ACHN (cell line): ENCODE measurements around the gene NCKAP5.
A peak's percentile ranks its signal among the peaks of the same experiment; 100 is the strongest.
"Not testable (repeated sequence)": the region's sequence is repeated elsewhere in the genome, so short reads cannot be mapped to it uniquely, and the experiment has no call there.

Experiments
- DNase-seq: peaks from one replicate; pipeline ENCODE4 v3.0.0-alpha.2; 2015
- in situ Hi-C: cut with HindIII; loops from 2 replicates; pipeline ENCODE4 v1.10.0; 2017; ENCODE audit warnings: low sequenced_read_pairs, low pct_ligation_motif_present, low pct_unique_long_range_greater_than_20kb

NCKAP5 gene

GRCh38 chr2:133232556-133232955, 335.7 kb downstream of the NCKAP5 start:
- in situ Hi-C loops: no loop called here

GRCh38 chr2:133231264-133231663, 337.0 kb downstream of the NCKAP5 start:
- DNase-seq: no peak
- in situ Hi-C loops: no loop called here

More at GRCh38 chr2:133232556-133232955, 335.7 kb downstream of the NCKAP5 start:
- no peak for DNase-seq

- no peak for DNase-seq
- in situ Hi-C loops: no loop called here
Measured at GRCh38 chr2:133229974-133230373, 338.3 kb downstream of the NCKAP5 start.

GRCh38 chr2:133223226-133223625, 345.0 kb downstream of the NCKAP5 start:
- DNase-seq: no peak
- in situ Hi-C loops: no loop called here

GRCh38 chr2:133221398-133221797, 346.9 kb downstream of the NCKAP5 start:
- in situ Hi-C loops: no loop called here
- DNase-seq: no peak

- DNase-seq: no peak
- in situ Hi-C loops: no loop called here
Measured at GRCh38 chr2:133218204-133218603, 350.1 kb downstream of the NCKAP5 start.

- in situ Hi-C loops: no loop called here
Measured at GRCh38 chr2:133215477-133215876, 352.8 kb downstream of the NCKAP5 start.

GRCh38 chr2:133213651-133214050, 354.6 kb downstream of the NCKAP5 start:
- in situ Hi-C loops: no loop called here
- no peak for DNase-seq

More at GRCh38 chr2:133215477-133215876, 352.8 kb downstream of the NCKAP5 start:
- DNase-seq: no peak

GRCh38 chr2:133209325-133209724, 358.9 kb downstream of the NCKAP5 start:
- DNase-seq: no peak
- in situ Hi-C loops: no loop called here

GRCh38 chr2:133206666-133207065, 361.6 kb downstream of the NCKAP5 start:
- in situ Hi-C loops, DNase-seq: not testable (repeated sequence)

- in situ Hi-C loops: no loop called here
- DNase-seq: no peak
Measured at GRCh38 chr2:133204421-133204820, 363.8 kb downstream of the NCKAP5 start.

GRCh38 chr2:133200684-133201421, 367.4 kb downstream of the NCKAP5 start:
- peak; percentile 95 for DNase-seq
- in situ Hi-C loops: no loop called here

- in situ Hi-C loops: no loop called here
- no peak for DNase-seq
Measured at GRCh38 chr2:133198678-133199077, 369.6 kb downstream of the NCKAP5 start.

- in situ Hi-C loops: no loop called here
- DNase-seq: no peak
Measured at GRCh38 chr2:133197156-133197555, 371.1 kb downstream of the NCKAP5 start.

GRCh38 chr2:133194777-133195335, 373.4 kb downstream of the NCKAP5 start:
- DNase-seq: peak; percentile 35
- in situ Hi-C loops: no loop called here

- in situ Hi-C loops: no loop called here
- DNase-seq: no peak
Measured at GRCh38 chr2:133194362-133194655, 374.0 kb downstream of the NCKAP5 start.

- in situ Hi-C loops: no loop called here
Measured at GRCh38 chr2:133193544-133194361, 374.5 kb downstream of the NCKAP5 start.

GRCh38 chr2:133192028-133192427, 376.2 kb downstream of the NCKAP5 start:
- DNase-seq: no peak
- in situ Hi-C loops: no loop called here

More at GRCh38 chr2:133193544-133194361, 374.5 kb downstream of the NCKAP5 start:
- DNase-seq: peak; percentile 61

GRCh38 chr2:133177196-133177595, 391.1 kb downstream of the NCKAP5 start:
- no peak for DNase-seq
- in situ Hi-C loops: no loop called here
